Mesothelial cell of epicardium (in vitro differentiated cells): ENCODE data around the gene DLG4. TPM values are rescaled to one million over a fixed set of nuclear protein-coding genes. Genes with fewer than 3 reads are reported as not detected.

ENCODE experiments used
- DNase-seq, 2 experiments: peaks; one replicate each; pipeline ENCODE4 v3.0.0; 2021; ENCODE audit warnings: low spot score in 2 of 2; ENCODE audit not compliant: unreplicated experiment in 2 of 2
- H3K27ac Mint-ChIP-seq: 2 replicates; pipeline ENCODE4 v1.8.0; 2021; ENCODE audit warnings: mixed read lengths
- H3K27me3 Mint-ChIP-seq: 2 replicates; pipeline ENCODE4 v1.8.0; 2021; ENCODE audit warnings: low read depth, mixed read lengths
- H3K36me3 Mint-ChIP-seq: 2 replicates; pipeline ENCODE4 v1.8.0; 2021; ENCODE audit warnings: mixed read lengths
- H3K4me1 Mint-ChIP-seq: 2 replicates; pipeline ENCODE4 v1.8.0; 2021; ENCODE audit warnings: mixed read lengths
- H3K4me3 Mint-ChIP-seq: 2 replicates; pipeline ENCODE4 v1.8.0; 2021; ENCODE audit warnings: mild to moderate bottlenecking, moderate library complexity, mixed read lengths
- H3K9me3 Mint-ChIP-seq: 2 replicates; pipeline ENCODE4 v1.8.0; 2021; ENCODE audit warnings: mixed read lengths
- CTCF ChIP-seq: fragments of 200-600 bp; sonication (generic); IDR thresholded peaks from one replicate; pipeline ENCODE4 v1.5.0; 2021; ENCODE audit warnings: antibody characterized with exemption; ENCODE audit not compliant: unreplicated experiment
- total RNA-seq: library from RNA; stranded (reverse); gene quantifications from 3 replicates; pipeline ENCODE4 v1.2.1, GENCODE V29; 2021

Gene DLG4
- total RNA-seq, 1 donor from 2014 or later = 62.4 TPM

DNA sequence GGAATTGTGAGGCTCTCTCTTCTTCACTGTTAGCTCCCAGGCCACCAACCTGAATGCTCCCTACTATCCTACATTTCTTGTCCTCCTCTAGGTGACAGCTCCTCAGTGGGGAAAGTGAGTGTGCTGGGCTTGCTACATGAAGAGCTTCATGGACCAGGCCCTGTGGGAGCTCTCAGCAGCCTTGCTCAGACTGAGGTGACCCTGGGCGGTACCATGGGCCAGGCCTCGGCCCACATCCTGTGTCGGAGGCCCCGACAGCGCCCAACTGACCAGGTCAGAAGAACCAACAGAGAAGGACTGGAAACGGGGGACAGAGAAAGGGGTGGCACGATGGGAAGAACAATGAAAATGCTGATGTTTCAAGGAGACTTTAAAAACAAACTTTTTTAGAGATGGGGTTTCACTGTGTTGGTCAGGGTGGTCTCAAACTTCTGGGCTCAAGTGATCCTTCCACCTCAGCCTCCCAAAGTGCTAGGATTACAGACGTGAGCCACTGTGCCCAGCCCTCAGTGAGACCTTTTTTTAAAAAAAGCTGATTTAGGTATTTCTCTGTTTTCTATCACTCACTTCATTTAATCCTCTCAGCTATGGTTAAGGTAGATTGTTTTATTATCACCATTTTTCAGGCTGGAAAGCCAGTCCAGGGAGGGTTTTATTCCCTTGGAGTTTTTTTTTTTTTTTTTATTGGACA, 37.3 kb upstream of the DLG4 start:
- Mint-ChIP-seq H3K27ac (peak overlapping the region; percentile 58), H3K36me3 (peaks cover 14% of the 10 kb centered on the region), H3K9me3 (no peaks in the 10 kb centered on the region), H3K4me3 (no peak overlapping the region), H3K27me3 (peaks cover 10% of the 10 kb centered on the region), H3K4me1 (peaks cover 16% of the 10 kb centered on the region)
- DNase-seq = no peak
- TF ChIP-seq CTCF = no peak

DNA sequence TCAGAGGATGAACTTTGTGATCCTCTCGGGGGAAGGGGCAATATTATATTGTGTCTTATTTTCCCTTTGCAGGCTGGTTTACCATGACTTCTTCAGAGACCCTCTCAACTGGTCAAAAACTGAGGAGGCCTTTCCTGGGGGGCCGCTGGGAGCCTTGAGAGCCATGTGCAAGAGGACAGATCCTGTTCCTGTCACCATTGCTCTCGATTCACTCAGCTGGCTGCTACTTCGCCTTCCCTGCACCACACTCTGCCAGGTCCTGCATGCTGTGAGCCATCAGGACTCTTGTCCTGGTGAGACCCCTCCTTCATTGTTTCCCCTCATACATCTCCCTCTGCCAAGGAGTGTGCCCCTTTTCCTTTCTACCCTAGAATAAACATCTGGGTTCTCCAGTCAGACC, 34.9 kb upstream of the DLG4 start:
- no peaks in the 10 kb centered on the region for H3K27me3 Mint-ChIP-seq
- no peaks in the 10 kb centered on the region for H3K9me3 Mint-ChIP-seq
- peaks cover 14% of the 10 kb centered on the region for H3K36me3 Mint-ChIP-seq
- TF ChIP-seq CTCF = no peak
- H3K27ac Mint-ChIP-seq = peak overlapping the region; percentile 16
- H3K4me1 Mint-ChIP-seq = peaks cover 24% of the 10 kb centered on the region
- peak overlapping the region; percentile 31 for H3K4me3 Mint-ChIP-seq
- no peak for DNase-seq

- Mint-ChIP-seq H3K27me3 (no peaks in the 10 kb centered on the region), H3K9me3 (no peaks in the 10 kb centered on the region), H3K27ac (peak overlapping the region; percentile 100), H3K4me1 (peaks cover 31% of the 10 kb centered on the region), H3K4me3 (peak overlapping the region; percentile 97), H3K36me3 (peaks cover 14% of the 10 kb centered on the region)
- no peak for DNase-seq
- TF ChIP-seq CTCF = no peak
Observed at GRCh38 chr17:7253082-7253481, 33.4 kb upstream of the DLG4 start.

DNA sequence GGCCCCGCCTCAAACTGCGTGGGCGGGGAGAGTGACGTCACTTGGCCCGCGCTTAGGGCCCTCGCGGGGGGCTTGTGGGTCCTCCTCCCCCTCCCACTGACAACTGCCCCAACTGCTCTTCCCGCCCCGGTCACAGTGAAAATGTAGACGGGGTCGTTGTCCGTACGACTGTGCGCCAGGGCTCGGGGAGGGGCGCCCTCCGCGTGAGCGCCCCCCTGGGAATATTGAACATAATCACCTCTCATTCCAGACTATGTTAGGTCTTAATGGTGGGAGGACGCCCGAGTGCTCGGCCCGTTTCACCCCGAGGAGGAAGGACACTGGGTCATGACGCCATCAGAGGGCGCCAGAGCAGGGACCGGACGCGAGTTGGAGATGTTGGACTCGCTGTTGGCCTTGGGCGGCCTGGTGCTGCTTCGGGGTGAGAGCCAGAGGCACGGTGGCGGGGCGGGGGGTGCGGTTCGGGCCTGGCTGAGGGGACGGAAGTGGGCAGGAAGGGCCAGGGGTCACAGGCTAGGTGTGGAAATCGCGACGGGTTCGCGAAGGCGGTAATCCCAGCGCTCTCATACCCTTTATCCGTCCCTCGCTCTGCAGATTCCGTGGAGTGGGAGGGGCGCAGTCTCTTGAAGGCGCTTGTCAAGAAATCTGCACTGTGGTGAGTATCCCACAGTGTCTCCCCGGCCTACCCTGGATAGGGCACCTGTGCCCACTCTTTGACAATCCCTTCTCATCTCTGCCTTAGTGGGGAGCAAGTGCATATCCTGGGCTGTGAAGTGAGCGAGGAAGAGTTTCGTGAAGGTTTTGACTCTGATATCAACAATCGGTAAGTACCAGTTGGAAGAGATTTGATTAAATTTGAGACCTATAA, 32.8 kb upstream of the DLG4 start, which contains the start of gene ELP5:
Gene ELP5 (plus strand): TSS at position 40 of the 868 bp plus-strand sequence. CDS start 336 bp downstream, at position 376.
- peak within 1 kb of the TSS; percentile 100 for H3K27ac Mint-ChIP-seq
- no peak for TF ChIP-seq CTCF
- peak within 1 kb of the TSS; percentile 97 for H3K4me3 Mint-ChIP-seq

DNA sequence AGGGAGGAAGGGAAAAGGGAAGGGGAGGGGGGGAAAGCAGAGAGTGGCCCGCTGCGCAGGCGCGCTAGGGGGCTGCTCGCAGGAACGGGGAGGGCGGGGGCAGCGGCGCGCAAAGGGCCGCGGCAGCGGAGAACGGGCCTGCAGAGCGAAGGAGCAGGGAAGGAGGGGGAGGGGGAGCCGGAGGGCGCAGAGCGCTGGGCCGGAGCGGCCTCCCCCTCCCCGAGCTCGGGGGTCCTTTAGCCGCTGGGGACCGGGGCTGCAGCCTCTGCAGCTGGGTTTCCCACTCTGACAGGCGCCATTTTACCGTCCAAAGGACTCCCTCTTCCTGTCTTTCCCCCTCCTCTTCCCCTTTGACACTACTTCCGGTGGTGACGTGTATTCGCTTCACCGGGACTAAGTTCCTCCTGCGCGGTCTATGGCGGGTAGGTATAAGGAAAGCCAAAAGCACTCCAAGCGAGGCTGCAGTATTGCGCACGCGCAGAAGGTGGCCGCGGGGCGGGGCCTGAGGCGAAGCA, 32.1 kb upstream of the DLG4 start, which contains the start of gene CTDNEP1:
Gene CTDNEP1 (minus strand): TSS at position 74 of the 515 bp plus-strand sequence. CDS start 438 bp downstream, outside the sequence.
- H3K27me3 Mint-ChIP-seq = no peaks in the 10 kb centered on the region
- H3K4me3 Mint-ChIP-seq = peak within 1 kb of the TSS; percentile 97
- peaks cover 12% of the 10 kb centered on the region for H3K36me3 Mint-ChIP-seq
- H3K27ac Mint-ChIP-seq = peak within 1 kb of the TSS; percentile 100
- H3K9me3 Mint-ChIP-seq = no peaks in the 10 kb centered on the region
- DNase-seq = peak; percentile 98 to 100
- TF ChIP-seq CTCF = no peak
- H3K4me1 Mint-ChIP-seq = peaks cover 31% of the 10 kb centered on the region

More for the DNA sequence above, 32.8 kb upstream of the DLG4 start, which contains the start of gene ELP5:
- Mint-ChIP-seq H3K4me1 (peaks cover 31% of the 10 kb centered on the region), H3K36me3 (peaks cover 14% of the 10 kb centered on the region), H3K27me3 (no peaks in the 10 kb centered on the region), H3K9me3 (no peaks in the 10 kb centered on the region)
- DNase-seq = peak; percentile 84 to 91
